ENCODE measurements around the gene SMIM28.

GRCh38 chr6:138374230-138374629 is 3.5 kb upstream of the SMIM28 start:
- TF ChIP-seq CTCF (IDR thresholded peaks at IDR 0.05) (no peak), SIN3A (IDR thresholded peaks at IDR 0.05; ENCODE audit: borderline replicate concordance, insufficient read depth, low read depth, low read length) (no peak), TCF7L2 (IDR thresholded peaks at IDR 0.05; ENCODE audit: low read depth, low read length) (no peak), POLR2AphosphoS5 (IDR thresholded peaks at IDR 0.05; ENCODE audit: low read depth, low read length) (no peak)
- TF ChIP-seq, protein P1, sequence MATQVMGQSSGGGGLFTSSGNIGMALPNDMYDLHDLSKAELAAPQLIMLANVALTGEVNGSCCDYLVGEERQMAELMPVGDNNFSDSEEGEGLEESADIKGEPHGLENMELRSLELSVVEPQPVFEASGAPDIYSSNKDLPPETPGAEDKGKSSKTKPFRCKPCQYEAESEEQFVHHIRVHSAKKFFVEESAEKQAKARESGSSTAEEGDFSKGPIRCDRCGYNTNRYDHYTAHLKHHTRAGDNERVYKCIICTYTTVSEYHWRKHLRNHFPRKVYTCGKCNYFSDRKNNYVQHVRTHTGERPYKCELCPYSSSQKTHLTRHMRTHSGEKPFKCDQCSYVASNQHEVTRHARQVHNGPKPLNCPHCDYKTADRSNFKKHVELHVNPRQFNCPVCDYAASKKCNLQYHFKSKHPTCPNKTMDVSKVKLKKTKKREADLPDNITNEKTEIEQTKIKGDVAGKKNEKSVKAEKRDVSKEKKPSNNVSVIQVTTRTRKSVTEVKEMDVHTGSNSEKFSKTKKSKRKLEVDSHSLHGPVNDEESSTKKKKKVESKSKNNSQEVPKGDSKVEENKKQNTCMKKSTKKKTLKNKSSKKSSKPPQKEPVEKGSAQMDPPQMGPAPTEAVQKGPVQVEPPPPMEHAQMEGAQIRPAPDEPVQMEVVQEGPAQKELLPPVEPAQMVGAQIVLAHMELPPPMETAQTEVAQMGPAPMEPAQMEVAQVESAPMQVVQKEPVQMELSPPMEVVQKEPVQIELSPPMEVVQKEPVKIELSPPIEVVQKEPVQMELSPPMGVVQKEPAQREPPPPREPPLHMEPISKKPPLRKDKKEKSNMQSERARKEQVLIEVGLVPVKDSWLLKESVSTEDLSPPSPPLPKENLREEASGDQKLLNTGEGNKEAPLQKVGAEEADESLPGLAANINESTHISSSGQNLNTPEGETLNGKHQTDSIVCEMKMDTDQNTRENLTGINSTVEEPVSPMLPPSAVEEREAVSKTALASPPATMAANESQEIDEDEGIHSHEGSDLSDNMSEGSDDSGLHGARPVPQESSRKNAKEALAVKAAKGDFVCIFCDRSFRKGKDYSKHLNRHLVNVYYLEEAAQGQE (IDR thresholded peaks at IDR 0.05; ENCODE audit: insufficient read depth in 1 of 2, low read depth in 2 of 2, low read length in 1 of 2) = no peak

Measured in Panc1 (cell line).